Colon (tissue), 2 donors: Measurements from ENCODE around the gene LBHD2.
"Not testable (repeated sequence)": the region's sequence is repeated elsewhere in the genome, so short reads cannot be mapped to it uniquely, and the experiment has no call there.

Source experiments
- FAIRE-seq: peaks from 2 replicates; lab custom pipeline; 2012; peaks lifted over from hg19 to GRCh38; lab: Jason Lieb, UNC
- donor health status: control.
- donor health status: control.

Gene LBHD2

DNA sequence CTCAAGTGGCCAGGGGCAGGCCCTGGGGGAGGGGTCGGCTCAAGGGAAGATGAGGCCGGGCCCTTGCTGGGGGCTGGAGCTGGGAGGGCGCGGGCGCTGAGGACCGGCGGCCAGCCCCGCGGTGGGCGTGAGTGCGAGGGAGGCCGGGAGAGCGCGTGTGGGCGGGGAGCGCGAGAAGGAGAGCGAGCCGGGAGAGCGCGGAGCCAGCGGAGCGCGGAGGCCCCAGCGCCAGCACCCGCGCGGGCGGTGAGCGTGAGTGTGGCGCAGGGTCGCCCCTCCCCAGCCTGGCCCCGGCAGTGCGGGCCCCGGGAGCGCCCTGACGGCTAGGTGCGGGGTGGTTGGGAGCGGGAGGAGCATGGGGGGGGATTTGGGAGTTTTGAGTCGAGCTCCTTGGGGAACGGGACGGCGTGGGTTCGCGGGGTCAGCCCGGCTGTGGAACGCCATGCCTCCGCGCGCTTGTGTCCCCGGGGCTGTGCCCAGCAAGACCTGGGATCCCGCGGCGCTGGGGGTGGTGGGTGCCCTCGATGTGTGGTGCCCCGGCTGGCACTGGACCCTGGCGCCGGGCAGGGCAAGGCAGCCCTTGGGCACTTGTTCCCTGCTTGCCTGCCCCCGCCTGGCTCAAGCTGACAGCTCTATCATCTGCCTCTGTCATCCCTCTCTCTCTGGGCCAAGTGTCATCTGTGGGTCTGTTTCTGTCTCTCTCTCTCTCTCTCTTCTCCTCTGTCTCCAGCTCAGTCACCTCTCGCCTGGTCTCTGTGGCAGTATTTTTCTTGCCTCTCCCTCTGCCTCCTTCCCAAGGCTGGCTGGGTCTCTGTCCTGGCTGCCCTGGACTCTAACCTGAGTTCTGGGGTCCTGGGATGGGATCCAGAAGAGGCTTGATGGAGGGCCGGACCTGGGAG is at the start of gene LBHD2:
TSS of gene LBHD2 (plus strand) at position 190 of the 899 bp plus-strand sequence. CDS start 1,803 bp downstream, outside the sequence.
- no peak for FAIRE-seq

DNA sequence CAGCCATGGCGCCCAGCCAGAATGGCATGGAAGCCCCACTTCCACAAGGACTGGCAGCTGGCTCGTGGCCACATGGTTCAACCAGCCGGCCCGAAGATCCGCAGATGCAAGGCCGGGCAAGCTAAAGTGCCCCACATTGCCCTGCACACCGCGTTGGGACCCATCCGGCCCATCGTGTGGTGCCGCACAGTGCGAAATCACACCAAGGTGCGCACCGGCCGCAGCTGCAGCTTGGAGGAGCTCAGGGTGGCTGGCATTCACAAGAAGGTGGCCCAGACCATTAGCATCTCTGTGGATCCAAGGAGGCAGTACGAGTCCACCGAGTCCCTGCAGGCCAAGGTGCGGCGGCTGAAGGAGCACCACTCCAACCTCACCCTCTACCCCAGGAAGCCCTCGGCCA is 42.5 kb upstream of the LBHD2 start:
- FAIRE-seq: no peak

DNA sequence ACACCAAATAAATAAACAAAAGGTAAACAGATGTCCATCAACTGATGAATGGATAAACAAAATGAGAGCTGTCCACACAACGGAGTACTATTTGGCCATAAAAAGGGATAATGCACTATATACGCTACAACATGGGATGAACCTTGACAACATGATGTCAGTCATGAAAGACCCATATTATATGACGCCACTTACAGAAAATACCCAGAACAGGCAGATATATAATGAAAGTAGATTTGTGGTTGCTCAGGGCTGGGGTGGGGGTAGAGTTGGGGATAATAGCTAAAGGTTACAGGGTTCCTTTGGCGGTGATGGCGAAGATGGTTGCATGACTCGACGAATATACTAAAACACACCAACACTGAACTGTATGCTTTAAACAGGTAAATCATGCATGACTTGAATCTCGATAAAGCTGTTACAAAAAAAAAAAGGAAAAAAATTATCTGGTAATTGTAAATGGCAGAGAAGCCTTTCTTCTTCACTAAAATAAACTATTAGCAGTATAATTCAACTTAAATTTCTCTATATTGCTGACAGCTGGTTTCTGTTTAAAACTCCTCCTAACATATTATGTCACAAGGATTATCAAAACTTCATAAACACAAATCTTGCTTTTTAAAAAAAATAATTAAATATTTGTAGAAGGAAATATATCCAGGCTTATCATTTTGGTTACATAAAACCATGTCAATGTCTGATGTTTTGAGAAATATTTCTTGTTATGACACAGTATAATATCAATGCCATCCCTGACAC is 40.6 kb upstream of the LBHD2 start:
- no peak for FAIRE-seq

DNA sequence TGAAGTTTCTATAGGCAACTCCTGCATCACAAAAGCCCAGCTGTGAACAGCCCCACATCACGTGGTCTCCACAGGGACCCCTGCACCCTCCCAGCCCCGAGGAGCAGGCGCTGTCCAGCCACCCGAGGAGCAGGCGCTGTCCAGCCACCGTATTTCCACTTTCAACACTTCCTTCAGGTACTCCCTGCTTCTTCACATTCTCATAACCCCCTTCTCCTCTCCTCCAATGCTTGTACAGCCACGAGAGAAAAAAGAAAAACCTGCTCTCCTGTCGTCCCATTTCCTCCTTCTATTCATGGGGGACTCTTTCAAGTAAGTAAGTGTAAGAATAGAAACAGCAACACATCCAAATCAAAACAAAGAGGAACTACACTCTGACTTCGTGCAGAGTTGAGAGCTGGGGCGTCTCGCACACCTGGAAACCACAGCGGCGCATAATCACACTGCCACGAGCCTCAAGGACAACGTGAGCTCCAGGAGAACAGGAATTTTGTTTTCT is 38.6 kb upstream of the LBHD2 start:
- no peak for FAIRE-seq

GRCh38 chr14:103047453-103047852 is 36.6 kb upstream of the LBHD2 start:
- not testable (repeated sequence) for FAIRE-seq

DNA sequence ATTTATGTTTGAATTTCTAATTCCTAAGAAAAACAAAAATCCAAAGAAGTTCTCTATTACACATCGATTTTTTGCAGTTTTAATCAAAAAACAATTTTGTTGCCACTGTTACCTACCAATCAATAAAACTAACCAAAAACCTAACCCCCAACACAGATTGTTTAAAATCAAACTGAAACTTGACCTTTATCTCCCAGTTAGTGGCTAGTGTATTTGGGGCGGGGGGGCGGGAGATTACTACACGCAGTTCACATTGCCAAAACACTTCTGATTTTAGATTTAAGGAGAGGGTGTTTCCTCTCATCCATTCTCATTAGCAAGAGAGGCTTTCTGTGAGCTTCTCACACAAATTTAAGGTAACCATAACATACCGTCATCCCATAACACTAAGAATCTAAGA is 33.1 kb upstream of the LBHD2 start:
- no peak for FAIRE-seq

DNA sequence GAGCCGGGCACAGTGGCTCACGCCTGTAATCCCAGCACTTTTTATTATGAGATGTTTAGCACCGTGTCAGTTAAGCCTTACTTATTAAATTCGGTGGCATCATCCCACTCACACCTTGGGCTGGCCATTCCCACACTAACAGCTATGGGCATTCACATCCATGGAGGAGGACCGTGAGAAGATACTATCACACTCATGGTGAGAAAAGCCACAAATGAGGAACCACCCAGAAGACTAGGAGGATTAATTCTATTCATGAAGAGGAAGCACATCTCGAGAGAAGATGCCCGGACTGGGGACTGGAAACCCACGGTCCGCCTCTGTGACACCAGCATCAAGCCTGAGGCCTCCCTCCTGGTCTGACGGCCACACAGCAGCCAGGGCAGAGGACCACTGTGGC is 31.6 kb upstream of the LBHD2 start:
- FAIRE-seq: no peak

GRCh38 chr14:103055695-103056094 is 28.3 kb upstream of the LBHD2 start:
- FAIRE-seq: no peak

DNA sequence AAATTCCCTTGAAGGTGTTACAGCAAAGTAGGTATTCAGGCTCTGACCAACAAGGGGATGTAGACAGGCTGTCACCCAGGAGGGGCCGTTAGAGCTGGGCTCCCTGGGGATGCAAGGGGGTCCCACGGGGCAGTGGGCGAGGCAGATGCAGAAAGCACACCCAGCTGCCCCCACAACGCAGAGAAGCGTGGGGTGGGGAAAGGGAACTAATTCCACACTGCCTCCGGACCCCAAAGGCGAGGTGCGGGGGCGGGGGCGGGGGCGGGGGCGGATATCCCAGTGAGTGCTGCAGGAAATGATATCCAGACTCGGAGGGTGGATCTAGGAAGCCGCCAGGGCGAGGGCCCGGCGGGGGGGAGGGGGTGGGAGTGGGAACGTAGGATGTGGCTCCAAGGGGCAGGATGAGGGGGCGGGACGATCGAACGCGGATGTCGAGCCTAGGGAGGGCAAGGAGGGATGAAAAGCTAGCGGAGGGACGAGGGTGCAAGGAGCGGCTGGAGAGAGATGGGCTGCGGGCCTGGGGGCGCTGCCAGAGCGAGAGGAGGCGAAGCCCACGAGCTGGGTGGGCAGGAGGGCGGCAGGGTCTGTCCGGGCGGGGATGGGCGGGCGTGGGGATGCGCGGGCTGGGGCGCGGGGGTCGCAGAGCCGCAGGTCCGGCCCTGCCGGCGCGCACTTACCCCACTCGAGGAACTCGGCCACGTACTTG is 27.5 kb upstream of the LBHD2 start:
- FAIRE-seq: no peak

- FAIRE-seq: no peak
These were observed 27.0 kb upstream of the LBHD2 start for GRCh38 chr14:103057028-103057371.

GRCh38 chr14:103057372-103058163 is 26.4 kb upstream of the LBHD2 start, which contains the start of gene CDC42BPB:
Gene CDC42BPB, minus strand, starts transcription at chr14:103057549. Its CDS starts 376 bp downstream, at chr14:103057173.
- no peak for FAIRE-seq

DNA sequence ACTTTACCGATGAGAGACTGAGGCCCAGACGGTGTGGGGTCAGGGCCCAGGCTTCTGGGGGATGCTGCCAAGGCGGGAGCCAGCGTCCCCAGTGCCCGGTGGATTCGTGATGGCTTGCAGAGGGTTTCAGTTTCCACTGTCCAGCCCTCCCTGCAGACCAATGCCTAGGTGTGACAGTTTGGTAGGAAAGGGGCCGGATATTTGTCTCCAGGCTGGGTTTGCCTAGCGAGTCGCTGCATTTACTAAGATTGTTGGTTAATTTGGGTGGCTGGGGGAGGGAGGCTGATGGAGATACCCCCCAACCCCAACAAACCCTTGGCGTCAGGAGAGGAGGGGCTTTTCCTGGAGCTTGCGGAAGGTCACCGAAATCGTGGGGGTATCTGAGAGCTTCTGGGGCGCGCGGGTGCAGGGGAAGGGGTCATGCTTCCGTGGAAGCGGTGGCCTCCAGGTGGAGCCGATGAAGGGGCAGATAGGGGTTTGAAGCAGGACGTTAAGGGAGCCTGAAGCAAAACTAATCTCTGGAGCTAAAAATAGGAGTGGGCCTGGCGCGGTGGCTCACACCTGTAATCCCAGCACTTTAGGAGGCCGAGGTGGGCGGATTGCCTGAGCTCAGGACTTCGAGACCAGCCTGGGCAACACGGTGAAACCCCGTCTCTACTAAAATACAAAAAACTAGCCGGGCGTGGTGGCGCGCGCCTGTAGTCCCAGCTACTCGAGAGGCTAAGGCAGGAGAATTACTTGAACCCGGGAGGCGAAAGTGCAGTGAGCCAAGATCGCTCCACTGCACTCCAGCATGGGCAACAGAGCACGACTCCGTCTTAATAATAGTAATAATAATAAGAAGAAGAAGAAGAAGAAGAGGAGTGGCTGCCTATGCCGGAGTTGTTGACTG is 25.6 kb upstream of the LBHD2 start:
- FAIRE-seq: no peak

GRCh38 chr14:103059556-103059955 is 24.5 kb upstream of the LBHD2 start:
- FAIRE-seq: no peak

GRCh38 chr14:103061482-103061976 is 22.5 kb upstream of the LBHD2 start:
- FAIRE-seq: no peak

GRCh38 chr14:103064436-103064835 is 19.6 kb upstream of the LBHD2 start:
- no peak for FAIRE-seq

DNA sequence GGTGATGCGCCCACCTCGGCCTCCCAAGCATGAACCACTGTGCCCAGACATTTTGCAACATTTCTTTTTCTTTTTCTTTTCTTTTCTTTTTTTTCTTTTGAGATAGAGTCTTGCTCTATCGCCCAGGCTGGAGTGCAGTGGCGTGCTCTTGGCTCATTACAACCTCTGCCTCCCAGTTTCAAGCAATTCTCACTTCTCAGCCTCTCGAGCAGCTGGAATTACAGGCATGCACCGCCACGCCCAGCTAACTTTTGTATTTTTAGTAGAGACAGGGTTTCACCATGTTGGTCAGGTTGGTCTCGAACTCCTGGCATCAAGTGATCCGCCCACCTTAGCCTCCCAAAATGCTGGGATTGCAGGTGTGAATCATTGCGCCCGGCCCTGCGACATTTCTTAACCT is 19.0 kb upstream of the LBHD2 start:
- FAIRE-seq: no peak

DNA sequence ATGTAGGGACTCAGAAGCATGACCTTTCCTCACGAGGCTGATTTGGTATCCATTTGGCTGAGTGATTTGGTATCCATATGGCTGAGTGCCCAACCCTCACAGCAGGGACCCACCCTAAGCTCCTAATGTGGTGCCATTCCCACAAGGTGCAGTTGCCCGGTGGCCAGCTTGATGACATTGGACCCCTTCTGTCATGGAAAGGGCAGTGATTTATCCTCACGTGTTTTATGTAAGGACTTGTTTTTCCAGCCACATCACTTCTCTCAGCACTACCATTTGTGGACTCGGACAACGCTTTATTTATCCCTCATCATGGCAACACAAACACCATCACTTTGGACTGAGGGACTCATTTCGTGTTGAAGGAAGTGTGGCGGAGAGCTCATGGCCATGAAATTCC is 18.1 kb upstream of the LBHD2 start:
- no peak for FAIRE-seq

GRCh38 chr14:103066399-103066798 is 17.6 kb upstream of the LBHD2 start:
- FAIRE-seq: no peak

DNA sequence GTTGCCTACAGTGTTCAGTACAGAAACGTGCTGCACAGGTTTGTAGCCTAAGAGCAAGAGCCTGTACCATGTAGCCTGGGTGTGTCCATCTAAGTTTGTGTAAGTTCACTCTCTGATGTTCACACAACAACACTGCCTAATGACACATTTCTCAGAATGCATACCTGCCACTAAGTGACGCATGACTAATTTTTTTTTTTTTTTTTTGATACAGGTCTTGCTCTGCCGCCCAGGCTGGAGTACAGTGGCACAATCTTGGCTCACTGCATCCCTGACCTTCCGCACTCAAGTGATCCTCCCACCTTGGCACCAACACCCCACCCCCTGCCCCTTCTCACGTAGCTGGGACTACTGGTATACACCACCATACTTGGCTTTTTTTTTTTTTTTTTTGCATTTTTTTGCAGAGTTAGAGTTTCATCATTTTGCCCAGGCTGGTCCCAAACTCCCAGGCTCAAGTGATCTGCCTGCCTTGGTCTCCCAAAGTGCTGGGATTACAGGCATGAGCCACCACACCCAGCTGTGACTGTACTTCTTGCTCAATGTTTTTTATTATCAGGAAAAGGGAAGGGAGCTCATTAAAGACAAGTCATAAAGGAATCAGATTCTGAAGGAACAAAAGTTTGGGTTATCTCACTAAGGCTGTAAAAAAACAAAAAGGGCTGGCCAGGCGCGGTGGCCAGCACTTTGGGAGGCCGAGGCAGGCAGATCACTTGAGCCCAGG is 16.6 kb upstream of the LBHD2 start:
- no peak for FAIRE-seq
